PFSK-1 (cell line): ENCODE results near the gene TNFRSF14.

Experiments used
- FOXP2 ChIP-seq: optimal IDR thresholded peaks from 2 replicates; pipeline ENCODE3; 2011; ENCODE audit warnings: borderline replicate concordance, control low read depth, inconsistent platforms; ENCODE audit not compliant: insufficient read depth; ENCODE audit errors: extremely low read length, extremely low read depth
- POLR2AphosphoS5 ChIP-seq: IDR thresholded peaks from 2 replicates; pipeline ENCODE4 v1.6.1; 2012; ENCODE audit warnings: low read depth, mild to moderate bottlenecking, control low read depth, low read length, moderate library complexity
- REST ChIP-seq, 2 experiments: IDR thresholded peaks; 2 replicates each; pipeline versions ENCODE4 v1.6.1 to v1.8.0; 2011 to 2012; ENCODE audit warnings: low read depth in 2 of 2, low read length in 2 of 2, control low read depth in 1 of 2, inconsistent platforms in 1 of 2, mild to moderate bottlenecking in 1 of 2, moderate library complexity in 1 of 2; ENCODE audit not compliant: insufficient read depth in 1 of 2
- SIN3A ChIP-seq: IDR thresholded peaks from 2 replicates; pipeline ENCODE4 v1.6.1; 2012; ENCODE audit warnings: mild to moderate bottlenecking, low read length, moderate library complexity, borderline replicate concordance; ENCODE audit not compliant: insufficient read depth
- TAF1 ChIP-seq: IDR thresholded peaks from 2 replicates; pipeline ENCODE4 v1.6.1; 2012; ENCODE audit warnings: low read length, control low read depth, borderline replicate concordance; ENCODE audit not compliant: insufficient read depth

TNFRSF14 gene

DNA sequence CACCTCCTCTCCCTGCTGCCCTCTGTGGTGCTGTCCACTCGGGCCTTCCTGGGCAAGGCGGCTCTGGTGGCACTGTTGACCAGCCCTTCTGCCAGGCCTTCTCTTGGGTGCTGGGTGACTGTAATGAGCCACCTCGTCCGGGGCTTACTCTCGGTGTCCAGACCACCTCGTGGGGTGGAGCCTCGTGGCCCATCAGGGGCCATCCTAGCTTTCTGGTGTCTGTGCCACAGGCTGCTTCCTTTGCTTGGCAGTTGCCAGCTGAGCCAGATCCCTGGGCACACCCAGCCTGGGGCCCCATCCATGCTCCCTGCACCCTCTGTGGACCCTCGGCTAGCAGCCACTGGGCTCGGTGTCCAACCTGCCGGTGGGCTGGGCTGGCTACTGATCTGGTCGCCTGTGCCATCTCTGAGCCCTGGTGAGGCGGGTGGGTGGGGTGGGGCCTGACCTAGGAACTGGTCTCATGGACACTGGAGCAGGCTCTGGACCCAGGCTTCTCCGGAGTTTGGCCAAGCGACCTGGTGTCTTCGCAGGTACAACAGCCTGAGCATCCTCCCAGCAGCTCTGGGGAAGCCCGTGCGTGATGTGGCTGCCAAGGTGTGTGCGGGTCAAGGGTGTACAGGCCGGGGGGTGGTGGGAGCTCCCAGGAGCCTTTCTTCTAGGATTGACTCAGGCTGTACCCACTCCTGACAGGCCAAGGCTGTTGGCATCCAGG is 31.8 kb downstream of the TNFRSF14 start:
- TF ChIP-seq TAF1 (no peak), SIN3A (no peak), FOXP2 (no peak), REST (IDR thresholded peaks at IDR 0.05; ENCODE audit: insufficient read depth in 1 of 2, low read depth in 2 of 2, low read length in 2 of 2) (no peak), POLR2AphosphoS5 (no peak)

DNA sequence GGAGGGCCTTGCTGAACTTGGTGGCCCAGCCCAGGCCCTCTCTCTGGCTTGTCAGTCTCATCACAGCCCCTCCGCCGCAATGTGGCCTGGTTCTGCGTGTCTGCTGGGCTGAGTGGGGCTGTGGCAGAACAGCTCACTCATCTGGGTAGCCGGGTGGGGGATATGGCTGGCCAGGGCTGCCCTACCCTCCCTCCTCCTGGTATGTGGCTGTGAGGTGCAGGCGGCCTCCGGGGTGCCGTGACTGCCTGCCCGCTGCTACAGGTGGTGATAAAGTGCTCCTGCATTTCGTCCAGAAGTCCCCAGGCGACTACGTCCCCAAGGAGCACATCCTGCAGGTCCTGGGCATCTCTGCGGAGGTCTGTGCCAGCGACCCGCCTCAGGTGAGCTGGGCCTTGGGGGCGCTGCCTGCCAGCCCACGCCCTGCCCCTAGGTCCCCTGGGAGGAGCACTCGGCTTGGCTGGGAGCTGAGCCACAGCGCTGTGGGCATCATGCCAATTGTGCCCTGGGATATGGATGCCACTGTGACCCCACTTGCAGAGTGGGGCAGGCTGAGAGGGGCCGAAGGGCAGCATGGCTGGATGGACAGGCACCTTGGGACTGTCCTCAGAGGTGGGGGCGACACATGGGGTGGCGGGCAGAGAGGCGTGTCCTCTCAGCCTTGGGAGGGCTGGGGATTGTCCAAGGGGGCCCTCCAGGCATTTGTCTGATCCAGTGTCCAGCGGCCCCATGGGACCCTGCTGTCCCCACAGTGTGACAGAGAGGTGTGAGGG is 32.7 kb downstream of the TNFRSF14 start:
- TF ChIP-seq REST (IDR thresholded peaks at IDR 0.05; ENCODE audit: insufficient read depth in 1 of 2, low read depth in 2 of 2, low read length in 2 of 2) (no peak), SIN3A (no peak), TAF1 (no peak), FOXP2 (no peak)

DNA sequence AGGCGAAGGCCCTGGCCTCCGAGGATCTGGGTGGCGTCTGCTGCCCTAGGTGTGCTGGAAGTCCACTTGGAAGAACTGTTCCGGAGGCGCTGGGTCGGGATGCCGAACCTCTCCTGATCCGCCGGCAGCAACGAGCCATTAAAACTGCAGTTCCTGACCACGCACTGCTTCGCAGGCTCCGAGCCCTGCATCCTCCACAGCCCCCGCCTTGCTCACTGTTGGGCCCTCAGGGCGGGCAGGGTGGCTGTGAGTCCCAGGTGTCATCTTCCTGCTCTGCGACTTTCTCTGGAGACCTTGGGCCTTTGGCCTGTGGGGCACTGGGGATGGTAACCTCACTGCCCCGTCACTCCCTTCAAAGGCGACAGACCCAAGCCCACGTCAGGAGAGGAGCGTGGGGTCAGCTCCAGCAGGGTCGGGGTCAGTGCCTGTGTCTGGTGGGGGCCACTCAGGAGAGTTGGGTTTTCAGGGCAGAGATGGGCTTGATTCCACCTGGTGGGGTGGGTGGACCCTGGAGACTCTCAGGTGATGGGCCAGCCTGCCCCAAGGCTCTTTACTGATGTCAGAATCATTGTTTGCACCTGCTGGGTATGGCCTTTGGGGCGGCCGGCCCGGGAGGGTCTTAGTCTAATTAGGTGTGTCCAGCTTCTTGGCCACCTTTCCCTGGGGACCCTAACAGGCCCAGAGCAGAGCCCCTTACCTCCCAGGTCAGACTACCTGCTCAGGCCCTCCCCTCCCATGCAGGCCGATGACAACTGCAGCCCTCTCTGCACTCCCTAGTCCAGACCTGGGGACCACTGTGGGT is 33.5 kb downstream of the TNFRSF14 start:
- TF ChIP-seq FOXP2 = no peak
- no peak for TF ChIP-seq SIN3A
- TF ChIP-seq TAF1 = no peak
- TF ChIP-seq REST (IDR thresholded peaks at IDR 0.05; ENCODE audit: insufficient read depth in 1 of 2, low read depth in 2 of 2, low read length in 2 of 2) = no peak
- no peak for TF ChIP-seq POLR2AphosphoS5

DNA sequence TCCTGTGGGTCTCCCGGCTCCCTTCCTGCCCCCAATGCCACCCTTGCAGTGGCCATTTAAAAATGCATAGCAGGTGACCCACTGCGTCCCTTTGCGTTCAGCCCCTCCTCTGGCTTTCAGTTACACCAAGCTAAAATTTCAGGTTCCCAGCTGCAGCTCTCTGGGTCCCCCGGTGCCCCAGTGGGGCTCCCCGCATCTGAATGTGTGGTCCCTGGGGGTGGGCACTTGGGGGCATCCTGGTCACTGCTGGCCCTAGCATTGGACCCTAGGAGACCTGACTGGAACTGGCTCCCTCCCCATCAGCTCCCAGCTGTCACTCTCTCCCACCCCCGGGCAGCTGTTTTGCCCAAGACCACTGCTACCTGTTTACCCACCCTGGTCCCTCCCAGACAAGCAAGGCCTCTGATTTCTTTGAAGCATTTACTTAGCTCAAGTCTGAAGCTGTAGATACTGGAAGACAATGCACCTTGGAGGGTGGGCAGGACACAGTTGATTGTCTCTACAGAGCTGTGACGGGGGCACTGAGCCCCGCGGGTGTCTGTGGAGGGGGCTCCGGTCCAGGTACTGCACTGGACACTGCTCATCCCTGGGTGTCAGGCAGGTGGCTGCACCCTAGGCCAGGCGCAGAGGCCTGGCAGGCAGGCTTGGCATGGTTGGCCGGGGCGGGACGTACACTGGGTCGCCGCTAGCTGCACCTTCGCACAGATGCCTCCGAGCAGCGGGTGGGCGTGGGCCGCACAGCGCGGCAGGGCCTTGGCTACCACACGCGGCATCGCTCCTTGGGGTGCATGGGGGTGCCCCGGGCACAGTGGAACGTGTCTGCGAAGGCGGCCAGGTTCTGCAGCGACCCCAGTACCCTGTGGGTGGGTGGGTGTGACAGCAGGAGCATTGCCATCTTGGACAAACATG is 34.3 kb downstream of the TNFRSF14 start:
- TF ChIP-seq POLR2AphosphoS5 (no peak), TAF1 (no peak), FOXP2 (no peak), SIN3A (no peak), REST (IDR thresholded peaks at IDR 0.05; ENCODE audit: insufficient read depth in 1 of 2, low read depth in 2 of 2, low read length in 2 of 2) (no peak)
